ENCODE measurements around the gene COX4I2.
A peak's percentile ranks its signal among the peaks of the same experiment; 100 is the strongest.
"Not testable (repeated sequence)": the region's sequence is repeated elsewhere in the genome, so short reads cannot be mapped to it uniquely, and the experiment has no call there.

COX4I2 gene

GRCh38 chr20:31661625-31662371 is 24.1 kb downstream of the COX4I2 start:
- DNase-seq = peak; percentile 69

GRCh38 chr20:31662372-31662854 is 24.7 kb downstream of the COX4I2 start:
- no peak for DNase-seq

GRCh38 chr20:31663524-31663837 is 25.8 kb downstream of the COX4I2 start:
- no peak for DNase-seq

GRCh38 chr20:31663838-31664695 is 26.4 kb downstream of the COX4I2 start:
- no peak for DNase-seq

GRCh38 chr20:31664696-31665354 is 27.1 kb downstream of the COX4I2 start:
- no peak for DNase-seq

GRCh38 chr20:31665753-31666152 is 28.0 kb downstream of the COX4I2 start:
- DNase-seq = no peak

GRCh38 chr20:31666258-31667042 is 28.7 kb downstream of the COX4I2 start:
- peak; percentile 81 for DNase-seq

- peak; percentile 71 for DNase-seq
Observed at GRCh38 chr20:31667315-31668285, 29.9 kb downstream of the COX4I2 start.

GRCh38 chr20:31668944-31669343 is 31.2 kb downstream of the COX4I2 start:
- not testable (repeated sequence) for DNase-seq

GRCh38 chr20:31669876-31670275 is 32.2 kb downstream of the COX4I2 start:
- no peak for DNase-seq

GRCh38 chr20:31670371-31671228 is 32.9 kb downstream of the COX4I2 start:
- DNase-seq = no peak

GRCh38 chr20:31671324-31671723 is 33.6 kb downstream of the COX4I2 start:
- peak; percentile 5 for DNase-seq

GRCh38 chr20:31673435-31673834 is 35.7 kb downstream of the COX4I2 start:
- no peak for DNase-seq

GRCh38 chr20:31673943-31674463 is 36.3 kb downstream of the COX4I2 start:
- DNase-seq = peak; percentile 26

- DNase-seq = peak; percentile 97
Observed at GRCh38 chr20:31674895-31675827, 37.4 kb downstream of the COX4I2 start.

GRCh38 chr20:31675828-31676608 is 38.3 kb downstream of the COX4I2 start:
- DNase-seq = no peak

- DNase-seq = no peak
Observed at GRCh38 chr20:31676609-31676989, 38.9 kb downstream of the COX4I2 start.

All from inflammatory macrophage treated with lipopolysaccharide for 4 hours (primary cell).